DND-41 (cell line): ENCODE results near the gene MAP4.
"Not testable (repeated sequence)": the region's sequence is repeated elsewhere in the genome, so short reads cannot be mapped to it uniquely, and the experiment has no call there.

Source experiments
- ATAC-seq: fragments of 200-7000 bp; cut with Tn5 transposase; 3 replicates; pipeline ENCODE4 v1.9.1; 2021; ENCODE audit warnings: low read depth; ENCODE audit not compliant: insufficient read depth
- DNase-seq: peaks from one replicate; pipeline ENCODE4 v3.0.0-alpha.2; 2020
- H2AFZ ChIP-seq: 2 replicates; pipeline ENCODE4 v1.6.0; 2012; ENCODE audit warnings: low read depth, low read length
- H3K27ac ChIP-seq: 2 replicates; pipeline ENCODE4 v1.5.1; 2012; ENCODE audit warnings: low read length, inconsistent platforms
- H3K27me3 ChIP-seq: fragments of 200-600 bp; sonication (generic); 2 replicates; pipeline ENCODE4 v1.6.0; 2012; ENCODE audit warnings: low read length, mild to moderate bottlenecking, inconsistent platforms; ENCODE audit not compliant: insufficient read depth, poor library complexity
- H3K36me3 ChIP-seq: 2 replicates; pipeline ENCODE4 v1.5.1; 2012; ENCODE audit warnings: low read length, inconsistent platforms; ENCODE audit not compliant: insufficient read depth
- H3K4me1 ChIP-seq: 2 replicates; pipeline ENCODE4 v1.5.1; 2012; ENCODE audit warnings: mild to moderate bottlenecking, low read length; ENCODE audit not compliant: insufficient read depth
- H3K4me2 ChIP-seq: 2 replicates; pipeline ENCODE4 v1.6.0; 2012; ENCODE audit warnings: mild to moderate bottlenecking, moderate library complexity, low read length, inconsistent platforms; ENCODE audit not compliant: insufficient read depth
- H3K4me3 ChIP-seq, 2 experiments: fragments of 200-600 bp in 1 of 2; shearing (Covaris generic) in 1 of 2; 2 replicates each; pipeline ENCODE4 v1.5.1; 2012 to 2016; ENCODE audit warnings: inconsistent platforms in 2 of 2, low read length in 2 of 2, mild to moderate bottlenecking in 2 of 2, low read depth in 1 of 2, moderate library complexity in 1 of 2
- H3K79me2 ChIP-seq: 2 replicates; pipeline ENCODE4 v1.6.0; 2012; ENCODE audit warnings: low read length, inconsistent platforms; ENCODE audit not compliant: insufficient read depth
- H3K9ac ChIP-seq: 2 replicates; pipeline ENCODE4 v1.6.0; 2012; ENCODE audit warnings: low read depth, mild to moderate bottlenecking, inconsistent platforms, low read length, moderate library complexity
- H3K9me3 ChIP-seq: 2 replicates; pipeline ENCODE4 v1.5.1; 2012; ENCODE audit warnings: low read length, moderate library complexity, mild to moderate bottlenecking, inconsistent platforms; ENCODE audit not compliant: insufficient read depth, severe bottlenecking
- H4K20me1 ChIP-seq: 2 replicates; pipeline ENCODE4 v1.6.0; 2012; ENCODE audit warnings: low read length; ENCODE audit not compliant: insufficient read depth
- EZH2 ChIP-seq: IDR thresholded peaks from 3 replicates; pipeline ENCODE4 v1.6.1; 2012; ENCODE audit warnings: borderline replicate concordance, low read depth, mild to moderate bottlenecking, moderate library complexity, low read length, inconsistent platforms; ENCODE audit not compliant: severe bottlenecking
- TF ChIP-seq, protein P1 (sequence below): IDR thresholded peaks from 2 replicates; pipeline ENCODE4 v1.5.1; 2012; ENCODE audit warnings: borderline replicate concordance, low read length, moderate library complexity, mild to moderate bottlenecking; ENCODE audit not compliant: poor library complexity, severe bottlenecking; ENCODE audit errors: extremely low read depth

Gene MAP4

DNA sequence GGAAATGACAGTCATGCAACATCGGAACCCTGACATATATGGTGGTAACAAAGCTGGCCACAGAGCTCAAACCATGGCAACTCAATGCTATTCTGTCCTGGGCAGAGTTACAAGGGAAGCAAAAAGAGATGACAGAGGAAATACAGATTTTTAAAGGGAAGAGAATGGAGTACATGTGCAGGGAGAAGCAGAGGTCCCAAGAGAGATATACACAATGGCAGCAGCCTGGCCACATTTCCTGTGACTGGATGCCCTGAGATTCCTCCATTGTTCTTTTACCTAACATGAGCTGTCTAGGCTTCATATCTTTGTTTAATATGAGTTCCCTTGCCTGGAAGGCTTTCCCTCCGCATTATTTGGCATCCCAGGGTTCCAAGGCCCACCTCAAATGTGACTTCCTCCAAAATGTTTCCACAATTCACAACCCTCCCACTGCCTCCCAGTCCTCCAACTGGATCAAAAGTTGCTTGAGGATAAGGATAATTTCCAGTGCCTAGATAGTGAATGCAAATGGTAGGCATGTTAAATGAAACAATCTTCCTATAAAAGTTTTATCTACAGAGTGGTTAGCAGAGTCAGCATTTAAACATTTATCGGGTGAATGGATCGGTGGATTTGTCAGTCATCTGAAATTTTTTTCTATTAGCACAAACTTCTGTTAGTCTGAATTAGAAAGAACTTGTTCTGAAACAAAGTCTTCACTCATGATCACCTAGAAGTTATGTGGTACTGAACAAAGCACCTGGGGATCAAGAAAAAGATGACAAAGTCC, 127.0 kb downstream of the MAP4 start:
- no peaks in the 10 kb centered on the region for H3K4me1 ChIP-seq

GRCh38 chr3:47887991-47888390, 128.2 kb downstream of the MAP4 start:
- not testable (repeated sequence) for H3K27me3 ChIP-seq, H2AFZ ChIP-seq, DNase-seq, ATAC-seq, H3K79me2 ChIP-seq, H3K4me1 ChIP-seq, H4K20me1 ChIP-seq, H3K9me3 ChIP-seq, H3K9ac ChIP-seq, H3K4me3 ChIP-seq, H3K4me2 ChIP-seq, H3K27ac ChIP-seq
- H3K36me3 ChIP-seq: peaks cover 20% of the 10 kb centered on the region

More for the DNA sequence above, 127.0 kb downstream of the MAP4 start:
- TF ChIP-seq, protein P1, sequence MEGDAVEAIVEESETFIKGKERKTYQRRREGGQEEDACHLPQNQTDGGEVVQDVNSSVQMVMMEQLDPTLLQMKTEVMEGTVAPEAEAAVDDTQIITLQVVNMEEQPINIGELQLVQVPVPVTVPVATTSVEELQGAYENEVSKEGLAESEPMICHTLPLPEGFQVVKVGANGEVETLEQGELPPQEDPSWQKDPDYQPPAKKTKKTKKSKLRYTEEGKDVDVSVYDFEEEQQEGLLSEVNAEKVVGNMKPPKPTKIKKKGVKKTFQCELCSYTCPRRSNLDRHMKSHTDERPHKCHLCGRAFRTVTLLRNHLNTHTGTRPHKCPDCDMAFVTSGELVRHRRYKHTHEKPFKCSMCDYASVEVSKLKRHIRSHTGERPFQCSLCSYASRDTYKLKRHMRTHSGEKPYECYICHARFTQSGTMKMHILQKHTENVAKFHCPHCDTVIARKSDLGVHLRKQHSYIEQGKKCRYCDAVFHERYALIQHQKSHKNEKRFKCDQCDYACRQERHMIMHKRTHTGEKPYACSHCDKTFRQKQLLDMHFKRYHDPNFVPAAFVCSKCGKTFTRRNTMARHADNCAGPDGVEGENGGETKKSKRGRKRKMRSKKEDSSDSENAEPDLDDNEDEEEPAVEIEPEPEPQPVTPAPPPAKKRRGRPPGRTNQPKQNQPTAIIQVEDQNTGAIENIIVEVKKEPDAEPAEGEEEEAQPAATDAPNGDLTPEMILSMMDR: no peak
- no peak for TF ChIP-seq EZH2
- ATAC-seq: no peak
- H3K36me3 ChIP-seq: peaks cover 20% of the 10 kb centered on the region
- H3K4me3 ChIP-seq: no peak overlapping the region
- no peak overlapping the region for H3K4me2 ChIP-seq
- no peaks in the 10 kb centered on the region for H3K9me3 ChIP-seq
- H3K27ac ChIP-seq: no peak overlapping the region
- H3K9ac ChIP-seq: no peak overlapping the region
- DNase-seq: no peak
- H3K27me3 ChIP-seq: no peaks in the 10 kb centered on the region
- H4K20me1 ChIP-seq: no peaks in the 10 kb centered on the region
- H3K79me2 ChIP-seq: no peaks in the 10 kb centered on the region
- H2AFZ ChIP-seq: no peak overlapping the region

- Histone ChIP-seq H3K79me2 (no peaks in the 10 kb centered on the region), H3K9ac (no peak overlapping the region)
- no peak for TF ChIP-seq EZH2
- TF ChIP-seq, protein P1: no peak
Measured at GRCh38 chr3:47885168-47885567, 131.0 kb downstream of the MAP4 start.

DNA sequence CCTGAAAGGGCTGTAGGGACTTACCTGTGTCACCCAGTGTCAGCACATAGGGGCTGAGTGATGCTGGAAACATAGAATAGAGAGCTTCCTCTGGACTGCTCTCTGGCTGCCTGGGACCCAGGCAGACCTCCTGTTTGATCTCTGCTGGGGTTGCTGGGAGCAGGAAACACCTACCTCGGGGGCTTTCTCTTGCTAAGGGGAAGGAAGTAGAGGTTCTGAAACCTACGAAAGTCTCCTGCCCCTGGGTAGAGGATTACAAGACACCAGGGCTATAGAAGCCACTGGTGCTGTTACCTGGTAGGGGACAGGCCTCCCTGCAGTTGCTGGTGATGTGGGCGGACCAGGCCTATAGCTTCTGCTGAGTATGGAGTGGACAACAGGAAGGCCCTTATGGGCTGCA, 131.6 kb downstream of the MAP4 start:
- H2AFZ ChIP-seq: no peak overlapping the region
- H3K4me3 ChIP-seq: no peak overlapping the region
- H3K9me3 ChIP-seq: no peaks in the 10 kb centered on the region
- H3K27ac ChIP-seq: no peak overlapping the region
- TF ChIP-seq, protein P1: no peak
- TF ChIP-seq EZH2: no peak
- no peaks in the 10 kb centered on the region for H3K79me2 ChIP-seq
- H3K4me1 ChIP-seq: no peaks in the 10 kb centered on the region
- DNase-seq: no peak
- H3K9ac ChIP-seq: no peak overlapping the region
- H3K4me2 ChIP-seq: no peak overlapping the region
- 0 out of 2 replicates have a peak, but pooled peaks cover 5% of the 10 kb centered on the region for H3K36me3 ChIP-seq
- no peaks in the 10 kb centered on the region for H4K20me1 ChIP-seq
- ATAC-seq: peak; percentile 42; the same call in 2 of the 3 replicates
- H3K27me3 ChIP-seq: no peaks in the 10 kb centered on the region

More at GRCh38 chr3:47885168-47885567, 131.0 kb downstream of the MAP4 start:
- Histone ChIP-seq H3K9me3 (no peaks in the 10 kb centered on the region), H4K20me1 (no peaks in the 10 kb centered on the region), H3K4me1 (no peaks in the 10 kb centered on the region), H3K27me3 (no peaks in the 10 kb centered on the region), H3K4me3 (no peak overlapping the region), H3K4me2 (no peak overlapping the region), H3K36me3 (0 out of 2 replicates have a peak, but pooled peaks cover 5% of the 10 kb centered on the region), H2AFZ (no peak overlapping the region), H3K27ac (no peak overlapping the region)
- no peak for DNase-seq
- ATAC-seq: no peak
